HG03520 (cell line): ENCODE results near the gene MED10.

Source experiments
- ATAC-seq: cut with Tn5 transposase; IDR thresholded peaks from one replicate; pipeline ENCODE4 v1.9.1; 2021; ENCODE audit warnings: mild to moderate bottlenecking, moderate library complexity; ENCODE audit not compliant: unreplicated experiment

The MED10 gene

GRCh38 chr5:6399980-6400910, 21.9 kb upstream of the MED10 start:
- ATAC-seq = no peak

GRCh38 chr5:6398570-6399230, 20.4 kb upstream of the MED10 start:
- no peak for ATAC-seq

- no peak for ATAC-seq
Measured at GRCh38 chr5:6397536-6398269, 19.4 kb upstream of the MED10 start.

DNA sequence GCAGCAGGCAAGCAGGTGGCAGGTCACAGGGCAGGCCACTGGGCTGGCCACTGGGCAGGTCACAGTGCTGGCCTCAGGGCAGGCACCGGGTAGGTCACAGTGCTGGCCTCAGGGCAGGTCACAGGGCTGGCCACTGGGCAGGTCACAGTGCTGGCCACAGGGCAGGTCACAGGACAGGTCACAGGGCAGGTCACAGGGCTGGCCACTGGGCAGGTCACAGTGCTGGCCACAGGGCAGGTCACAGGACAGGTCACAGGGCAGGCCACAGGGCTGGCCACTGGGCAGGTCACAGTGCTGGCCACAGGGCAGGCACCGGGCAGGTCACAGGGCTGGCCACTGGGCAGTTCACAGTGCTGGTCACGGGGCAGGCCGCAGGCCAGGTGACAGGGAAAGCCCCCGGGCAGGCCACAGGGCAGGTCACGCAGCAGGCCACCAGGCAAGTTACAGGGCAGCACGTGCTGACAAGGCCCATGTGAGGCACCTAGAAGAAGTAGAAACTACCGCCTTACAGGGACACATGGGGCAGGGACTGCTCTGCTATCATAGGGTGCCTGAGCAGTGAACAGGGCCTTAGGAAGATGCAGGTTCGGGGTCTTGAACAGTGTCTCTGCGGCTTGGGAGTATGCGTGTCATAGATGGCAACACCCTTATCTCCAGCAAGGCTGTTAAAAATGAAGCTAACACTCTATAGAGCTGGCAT, 18.6 kb upstream of the MED10 start:
- no peak for ATAC-seq

GRCh38 chr5:6396043-6396442, 17.7 kb upstream of the MED10 start:
- ATAC-seq = no peak

- no peak for ATAC-seq
Measured at GRCh38 chr5:6395621-6396020, 17.3 kb upstream of the MED10 start.

DNA sequence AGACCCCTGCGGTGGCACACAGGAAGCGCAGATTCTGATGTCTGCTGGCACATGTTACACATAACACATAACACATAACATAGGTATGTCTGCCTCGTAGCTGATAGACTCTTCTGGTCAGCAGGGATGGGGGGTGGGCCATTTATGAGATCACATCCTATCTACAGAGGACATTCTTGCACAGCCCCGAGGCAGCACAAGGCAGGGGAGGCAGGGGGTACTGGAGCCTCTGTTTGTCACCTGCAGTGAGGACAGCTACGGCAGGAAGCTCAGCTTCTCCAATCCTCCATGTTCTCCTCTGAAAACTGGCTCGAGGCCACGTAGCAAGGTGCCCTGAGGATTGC, 16.7 kb upstream of the MED10 start:
- no peak for ATAC-seq

DNA sequence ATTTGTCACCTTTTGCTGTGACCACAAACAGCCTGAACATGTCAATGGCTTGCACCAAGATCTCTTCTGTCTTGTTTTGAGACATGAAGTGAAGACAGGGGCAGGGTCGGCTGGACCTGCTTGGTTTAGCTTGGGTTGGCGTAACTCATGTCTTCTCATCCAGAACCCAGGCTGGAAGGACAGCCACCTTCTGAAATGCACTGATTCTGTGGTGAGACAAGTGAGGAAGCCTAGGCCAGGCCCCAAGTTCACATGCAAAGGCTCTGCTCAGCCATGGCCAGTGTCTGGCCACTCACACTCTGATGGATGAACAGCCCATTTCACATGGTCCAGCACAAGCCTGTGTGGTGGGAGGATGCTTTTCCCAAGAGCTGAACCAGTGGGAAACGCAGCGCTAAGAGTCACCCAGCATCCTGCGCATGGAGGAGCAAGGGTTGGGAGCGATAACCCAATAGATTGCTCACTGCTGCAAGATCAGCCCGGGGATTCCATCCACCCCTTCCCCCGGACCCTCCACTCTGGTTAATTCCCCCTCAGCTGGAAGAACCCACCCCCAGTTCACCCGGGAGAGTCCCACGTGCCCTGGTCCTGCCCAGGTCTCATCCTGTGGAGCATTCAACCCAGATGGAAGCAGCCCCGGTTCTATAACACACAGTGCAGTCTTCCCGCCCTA, 16.2 kb upstream of the MED10 start:
- no peak for ATAC-seq

DNA sequence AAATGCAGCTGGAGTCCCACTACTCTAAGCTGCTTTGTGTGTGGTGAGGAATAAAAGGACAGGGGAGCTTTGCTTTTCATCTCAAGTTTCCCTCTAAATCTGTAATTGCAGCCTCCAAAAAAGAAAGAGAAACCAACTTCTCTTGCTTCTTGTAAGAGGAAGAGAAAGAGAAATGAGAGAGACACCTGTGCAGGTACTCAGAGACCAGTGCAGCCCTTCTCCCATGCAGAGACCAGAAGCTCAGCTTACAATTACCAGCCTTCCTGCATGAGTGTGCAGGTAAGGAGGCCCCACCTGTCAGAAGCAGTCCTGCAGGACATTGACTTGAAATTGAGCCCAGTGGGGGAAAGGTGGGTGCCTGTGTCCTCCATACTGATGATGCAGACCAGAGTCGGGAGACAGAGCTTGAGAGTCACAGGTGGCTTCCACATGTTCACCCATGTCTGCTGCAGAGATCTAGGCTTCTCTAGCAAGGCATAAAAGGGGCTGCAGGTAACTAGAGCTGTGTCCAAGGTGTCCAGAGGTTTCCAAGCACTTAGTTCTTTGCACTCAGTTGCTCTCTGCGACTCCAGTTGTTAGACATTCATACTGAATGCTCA, 15.3 kb upstream of the MED10 start:
- no peak for ATAC-seq

- ATAC-seq = no peak
Measured at GRCh38 chr5:6392561-6392960, 14.2 kb upstream of the MED10 start.

- ATAC-seq = no peak
Measured at GRCh38 chr5:6391151-6391550, 12.8 kb upstream of the MED10 start.

DNA sequence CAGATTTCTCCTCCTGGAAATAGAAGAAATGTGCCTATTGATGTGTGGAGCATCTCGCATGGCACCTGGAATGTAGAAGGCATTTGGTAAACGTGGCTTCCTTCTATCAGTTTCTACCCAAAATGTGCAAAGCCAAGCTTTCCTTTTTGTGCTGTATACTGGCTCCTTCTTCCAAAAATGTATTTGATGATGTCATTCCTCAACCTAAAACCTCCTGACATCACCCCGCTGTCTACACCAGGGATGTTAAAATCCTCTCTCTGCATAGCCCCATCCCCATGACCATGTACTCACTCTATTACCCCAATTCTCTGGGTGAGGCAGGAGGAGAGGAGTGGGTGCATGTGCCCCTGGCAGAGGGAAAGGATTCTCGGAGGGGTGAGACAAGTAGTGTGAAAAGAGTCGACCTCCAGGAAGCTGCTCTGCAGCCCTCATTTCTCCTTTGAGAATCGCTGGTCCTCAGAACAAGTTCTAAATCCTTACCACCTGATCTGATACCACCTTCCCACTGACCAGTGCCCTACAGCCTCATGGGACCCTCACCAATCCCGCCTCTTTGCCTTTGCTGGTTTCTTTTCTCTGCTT, 11.7 kb upstream of the MED10 start:
- ATAC-seq = no peak

GRCh38 chr5:6389397-6389796, 11.1 kb upstream of the MED10 start:
- ATAC-seq = no peak

GRCh38 chr5:6387970-6388369, 9.6 kb upstream of the MED10 start:
- no peak for ATAC-seq

GRCh38 chr5:6386271-6386670, 7.9 kb upstream of the MED10 start:
- no peak for ATAC-seq

GRCh38 chr5:6384856-6385255, 6.5 kb upstream of the MED10 start:
- no peak for ATAC-seq

GRCh38 chr5:6383376-6383775, 5.0 kb upstream of the MED10 start:
- no peak for ATAC-seq

GRCh38 chr5:6379246-6379645, 899 bp upstream of the MED10 start:
- no peak for ATAC-seq

DNA sequence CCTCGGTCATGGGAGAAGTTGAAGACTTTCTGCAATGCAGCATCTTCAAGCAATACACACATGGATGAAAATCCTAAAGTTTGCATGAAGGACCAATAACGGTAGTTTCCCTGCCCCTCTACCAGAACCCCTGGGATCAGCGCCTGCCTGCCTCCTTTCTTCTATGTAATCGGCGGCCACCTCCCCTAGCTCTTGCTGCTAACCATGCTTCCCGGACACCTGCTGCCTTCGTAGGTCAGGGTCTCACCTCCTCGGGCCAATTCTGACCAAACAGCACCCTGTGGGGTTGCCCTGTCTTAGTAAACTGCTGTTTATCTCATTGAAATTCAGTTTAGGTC, 388 bp upstream of the MED10 start:
- ATAC-seq = peak; percentile 21

DNA sequence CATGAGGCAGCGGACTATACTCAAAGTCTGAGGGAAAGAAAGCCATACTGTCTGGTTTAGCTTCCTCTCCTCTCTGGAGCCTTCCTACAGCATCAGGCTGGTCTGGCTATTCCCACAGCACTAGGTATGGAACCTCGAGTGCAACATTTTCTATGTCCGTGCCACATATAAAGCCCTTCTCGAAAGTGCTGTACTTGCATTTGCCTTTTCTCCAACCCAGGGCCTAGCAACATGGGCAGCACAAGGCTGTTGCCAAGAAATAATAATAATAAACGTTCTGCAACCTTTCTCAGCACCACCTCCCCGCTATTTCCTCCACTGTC, 804 bp downstream of the MED10 start:
- no peak for ATAC-seq
